ENCODE data around the gene CCT2.

DNA sequence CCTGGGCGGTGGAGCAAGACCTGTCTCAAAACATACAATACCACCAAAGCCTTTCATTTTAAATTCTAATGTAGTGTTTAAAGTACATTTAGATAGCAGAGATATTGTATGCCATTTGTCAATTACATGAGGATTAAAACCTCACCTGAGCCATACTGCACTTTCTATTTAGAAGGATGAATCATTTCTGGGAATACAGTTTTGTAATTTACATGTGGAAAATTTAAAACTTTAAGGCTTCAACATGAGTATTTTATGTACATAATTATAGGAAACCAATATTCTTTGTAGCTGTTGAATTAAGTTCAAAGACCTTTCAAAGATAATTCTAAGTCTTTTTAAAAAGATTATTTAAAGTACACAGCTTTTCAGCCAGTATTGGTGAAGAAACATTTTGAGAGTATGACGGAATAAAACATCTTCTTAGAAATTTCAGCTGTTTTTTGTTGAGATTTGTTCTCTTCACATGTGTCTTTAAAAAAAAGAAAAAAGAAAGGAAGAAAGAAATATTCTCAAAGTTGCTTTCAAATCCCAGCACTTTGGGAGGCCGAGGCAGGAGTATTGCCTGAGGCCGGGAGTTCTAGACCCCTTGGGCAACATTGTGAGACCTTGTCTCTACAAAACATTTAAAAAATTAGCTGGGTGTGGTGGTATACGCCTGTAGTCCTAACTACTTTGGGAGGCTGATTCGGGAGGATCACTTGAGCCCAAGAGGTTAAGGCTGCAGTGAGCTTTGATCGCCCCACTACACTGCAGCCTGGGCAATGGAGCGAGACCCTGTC, 34.5 kb upstream of the CCT2 start:
- no peak for TF ChIP-seq POLR2A (IDR thresholded peaks at IDR 0.05; ENCODE audit: low read depth, low read length)
- TF ChIP-seq PBX3 (IDR thresholded peaks at IDR 0.05; ENCODE audit: insufficient replicate concordance, low read depth, low read length), result no peak
- TF ChIP-seq CTCF (IDR thresholded peaks at IDR 0.05 in 2 of 3, conservative IDR thresholded peaks at IDR 0.05 in 1 of 3; ENCODE audit: control insufficient read depth in 2 of 3, extremely low read depth in 1 of 3, insufficient read depth in 1 of 3, low read depth in 3 of 3, low read length in 3 of 3), result no peak
- no peak for TF ChIP-seq YY1 (IDR thresholded peaks at IDR 0.05; ENCODE audit: low read depth, low read length)
- TF ChIP-seq TCF3 (IDR thresholded peaks at IDR 0.05; ENCODE audit: borderline replicate concordance, insufficient read depth, low read depth, low read length), result no peak
- TF ChIP-seq USF2 (IDR thresholded peaks at IDR 0.05; ENCODE audit: borderline replicate concordance, low read depth, low read length), result no peak
- TF ChIP-seq RAD51 (IDR thresholded peaks at IDR 0.05), result no peak
- TF ChIP-seq STAT1 (conservative IDR thresholded peaks at IDR 0.05), result no peak
- no peak for TF ChIP-seq ZNF274 (IDR thresholded peaks at IDR 0.05; ENCODE audit: insufficient read depth, insufficient read length)
